Measurements from ENCODE around the gene KRT36.

- TF ChIP-seq CTCF (IDR thresholded peaks at IDR 0.05) (no peak), POLR2AphosphoS5 (IDR thresholded peaks at IDR 0.05) (no peak), POLR2A (IDR thresholded peaks at IDR 0.05) (no peak)
Observed at GRCh38 chr17:41484920-41485904, 4.5 kb downstream of the KRT36 start.

Data from stomach (tissue), 4 donors.